ENCODE data around the gene DYRK3.

DYRK3 gene

GRCh38 chr1:206672844-206673758 is 37.8 kb downstream of the DYRK3 start:
- in situ Hi-C loops (cut with HindIII; ENCODE audit: low pct_ligation_motif_present, low pct_unique_long_range_greater_than_20kb, low sequenced_read_pairs) = no loop called here
- DNase-seq = no peak

- in situ Hi-C loops (cut with HindIII; ENCODE audit: low pct_ligation_motif_present, low pct_unique_long_range_greater_than_20kb, low sequenced_read_pairs) = no loop called here
- DNase-seq = no peak
Measured at GRCh38 chr1:206674236-206674635, 38.9 kb downstream of the DYRK3 start.

GRCh38 chr1:206674745-206675175 is 39.4 kb downstream of the DYRK3 start:
- in situ Hi-C loops (cut with HindIII; ENCODE audit: low pct_ligation_motif_present, low pct_unique_long_range_greater_than_20kb, low sequenced_read_pairs) = no loop called here
- DNase-seq = peak; percentile 90

- no peak for DNase-seq
- in situ Hi-C loops (cut with HindIII; ENCODE audit: low pct_ligation_motif_present, low pct_unique_long_range_greater_than_20kb, low sequenced_read_pairs) = no loop called here
Measured at GRCh38 chr1:206676499-206676898, 41.2 kb downstream of the DYRK3 start.

- in situ Hi-C loops (cut with HindIII; ENCODE audit: low pct_ligation_motif_present, low pct_unique_long_range_greater_than_20kb, low sequenced_read_pairs) = no loop called here
- no peak for DNase-seq
Measured at GRCh38 chr1:206678490-206678889, 43.2 kb downstream of the DYRK3 start.

- no peak for DNase-seq
- in situ Hi-C loops (cut with HindIII; ENCODE audit: low pct_ligation_motif_present, low pct_unique_long_range_greater_than_20kb, low sequenced_read_pairs) = no loop called here
Measured at GRCh38 chr1:206679738-206680211, 44.4 kb downstream of the DYRK3 start.

GRCh38 chr1:206680279-206680678 is 44.9 kb downstream of the DYRK3 start:
- in situ Hi-C loops (cut with HindIII; ENCODE audit: low pct_ligation_motif_present, low pct_unique_long_range_greater_than_20kb, low sequenced_read_pairs) = no loop called here

GRCh38 chr1:206681359-206681758 is 46.0 kb downstream of the DYRK3 start:
- DNase-seq = no peak
- in situ Hi-C loops (cut with HindIII; ENCODE audit: low pct_ligation_motif_present, low pct_unique_long_range_greater_than_20kb, low sequenced_read_pairs) = no loop called here

More at GRCh38 chr1:206680279-206680678, 44.9 kb downstream of the DYRK3 start:
- no peak for DNase-seq

GRCh38 chr1:206682111-206682510 is 46.8 kb downstream of the DYRK3 start:
- DNase-seq = no peak
- in situ Hi-C loops (cut with HindIII; ENCODE audit: low pct_ligation_motif_present, low pct_unique_long_range_greater_than_20kb, low sequenced_read_pairs) = no loop called here

- in situ Hi-C loops (cut with HindIII; ENCODE audit: low pct_ligation_motif_present, low pct_unique_long_range_greater_than_20kb, low sequenced_read_pairs) = no loop called here
- DNase-seq = no peak
Measured at GRCh38 chr1:206683313-206683712, 48.0 kb downstream of the DYRK3 start.

- in situ Hi-C loops (cut with HindIII; ENCODE audit: low pct_ligation_motif_present, low pct_unique_long_range_greater_than_20kb, low sequenced_read_pairs) = no loop called here
- no peak for DNase-seq
Measured at GRCh38 chr1:206684003-206684402, 48.7 kb downstream of the DYRK3 start.

- in situ Hi-C loops (cut with HindIII; ENCODE audit: low pct_ligation_motif_present, low pct_unique_long_range_greater_than_20kb, low sequenced_read_pairs) = no loop called here
- DNase-seq = peak; percentile 66
Measured at GRCh38 chr1:206684478-206685333, 49.4 kb downstream of the DYRK3 start, which contains the start of gene MAPKAPK2. Gene MAPKAPK2 (plus strand): TSS chr1:206684905. CDS start chr1:206685230, 325 bp downstream.

GRCh38 chr1:206685334-206685768 is 50.0 kb downstream of the DYRK3 start:
- in situ Hi-C loops (cut with HindIII; ENCODE audit: low pct_ligation_motif_present, low pct_unique_long_range_greater_than_20kb, low sequenced_read_pairs) = no loop called here
- no peak for DNase-seq

- in situ Hi-C loops (cut with HindIII; ENCODE audit: low pct_ligation_motif_present, low pct_unique_long_range_greater_than_20kb, low sequenced_read_pairs) = no loop called here
Measured at GRCh38 chr1:206685769-206686477, 50.6 kb downstream of the DYRK3 start.

GRCh38 chr1:206686478-206687249 is 51.3 kb downstream of the DYRK3 start:
- DNase-seq = no peak

More at GRCh38 chr1:206685769-206686477, 50.6 kb downstream of the DYRK3 start:
- peak; percentile 89 for DNase-seq

GRCh38 chr1:206687251-206687914 is 52.0 kb downstream of the DYRK3 start:
- no peak for DNase-seq
- in situ Hi-C loops (cut with HindIII; ENCODE audit: low pct_ligation_motif_present, low pct_unique_long_range_greater_than_20kb, low sequenced_read_pairs) = no loop called here

More at GRCh38 chr1:206686478-206687249, 51.3 kb downstream of the DYRK3 start:
- in situ Hi-C loops (cut with HindIII; ENCODE audit: low pct_ligation_motif_present, low pct_unique_long_range_greater_than_20kb, low sequenced_read_pairs) = no loop called here

- DNase-seq = peak; percentile 27
- in situ Hi-C loops (cut with HindIII; ENCODE audit: low pct_ligation_motif_present, low pct_unique_long_range_greater_than_20kb, low sequenced_read_pairs) = no loop called here
Measured at GRCh38 chr1:206687915-206688442, 52.6 kb downstream of the DYRK3 start.
